Endothelial cell of umbilical vein (primary cell): Measurements from ENCODE around the gene NOXRED1. TPM values are rescaled to one million over a fixed set of nuclear protein-coding genes. Genes with fewer than 3 reads are reported as not detected.

Experiments
- BruUV-seq: library from RNA; stranded (reverse); fragments of 400-500 nt; replicated peaks from 2 replicates; lab custom pipeline; 2021; lab: Mats Ljungman, UMichigan
- CTCF ChIA-PET: fragments of 300-600, 350-600 bp; sonication (Branson Sonifier 250); formaldehyde crosslinking; loops from one replicate; lab custom pipeline; 2021; ENCODE audit warnings: antibody characterized with exemption, inconsistent platforms; lab: Charles Lee
- POLR2A ChIA-PET: fragments of 300-600, 350-600 bp; sonication (Branson Sonifier 250); formaldehyde crosslinking; loops from one replicate; lab custom pipeline; 2021; ENCODE audit warnings: antibody characterized with exemption, inconsistent platforms; lab: Charles Lee
- DNase-seq: peaks from one replicate; pipeline ENCODE4 v3.0.0-alpha.2; 2011; ENCODE audit warnings: low read depth, low spot score
- FAIRE-seq: peaks from 2 replicates; lab custom pipeline; 2011; peaks lifted over from hg19 to GRCh38; lab: Jason Lieb, UNC
- H2AFZ ChIP-seq: 2 replicates; pipeline ENCODE4 v1.6.0; 2012; ENCODE audit warnings: low read depth, low read length, control low read depth, inconsistent platforms
- H3K27ac ChIP-seq: 2 replicates; pipeline ENCODE4 v1.5.1; 2011; ENCODE audit warnings: low read depth, mild to moderate bottlenecking, control low read depth, low read length, moderate library complexity; ENCODE audit not compliant: insufficient read depth
- H3K27me3 ChIP-seq, 2 experiments: 2 replicates each; pipeline versions ENCODE4 v1.6.0 to v1.6.1; 2011; ENCODE audit warnings: low read length in 2 of 2, mixed read lengths in 1 of 2; ENCODE audit not compliant: control insufficient read depth in 2 of 2, insufficient read depth in 2 of 2
- H3K36me3 ChIP-seq, 2 experiments: 2 replicates in 1 of 2; 3 replicates in 1 of 2; pipeline ENCODE4 v1.5.1; 2011; ENCODE audit warnings: low read length in 2 of 2, mild to moderate bottlenecking in 1 of 2, moderate library complexity in 1 of 2; ENCODE audit not compliant: control insufficient read depth in 2 of 2, insufficient read depth in 2 of 2; ENCODE audit errors: extremely low read depth in 1 of 2
- H3K4me1 ChIP-seq: 3 replicates; pipeline ENCODE4 v1.5.1; 2011; ENCODE audit warnings: mild to moderate bottlenecking, low read length; ENCODE audit not compliant: control insufficient read depth, insufficient read depth; ENCODE audit errors: extremely low read depth
- H3K4me2 ChIP-seq: 2 replicates; pipeline ENCODE4 v1.6.1; 2011; ENCODE audit warnings: low read length, control low read depth, mixed read lengths; ENCODE audit not compliant: insufficient read depth
- H3K4me3 ChIP-seq, 3 experiments: fragments of 200-600 bp in 1 of 3; sonication (generic), shearing (Covaris generic) in 1 of 3; replicated peaks in 1 of 3; 2 replicates each; pipeline ENCODE4 v1.5.1; 2011 to 2016; ENCODE audit warnings: control low read depth in 3 of 3, low read length in 3 of 3, mild to moderate bottlenecking in 2 of 3, inconsistent platforms in 1 of 3, low read depth in 1 of 3, moderate library complexity in 1 of 3; ENCODE audit not compliant: insufficient read depth in 1 of 3
- H3K79me2 ChIP-seq: 2 replicates; pipeline ENCODE4 v1.6.0; 2012; ENCODE audit warnings: low read length, inconsistent platforms; ENCODE audit not compliant: control insufficient read depth, insufficient read depth
- H3K9ac ChIP-seq: replicated peaks from 2 replicates; pipeline ENCODE3; 2011; ENCODE audit warnings: low read length, control low read depth; ENCODE audit not compliant: insufficient read depth; ENCODE audit errors: extremely low read depth
- H3K9me1 ChIP-seq: replicated peaks from 3 replicates; pipeline ENCODE4 v1.6.0; 2011; ENCODE audit warnings: mild to moderate bottlenecking, low read length; ENCODE audit not compliant: control insufficient read depth, insufficient read depth; ENCODE audit errors: extremely low read depth
- H3K9me3 ChIP-seq: replicated peaks from 2 replicates; pipeline ENCODE4 v1.5.1; 2012; ENCODE audit warnings: low read length, inconsistent platforms; ENCODE audit not compliant: control insufficient read depth, insufficient read depth
- H4K20me1 ChIP-seq: replicated peaks from 2 replicates; pipeline ENCODE3; 2011; ENCODE audit warnings: mild to moderate bottlenecking, low read length; ENCODE audit not compliant: control insufficient read depth, insufficient read depth; ENCODE audit errors: extremely low read depth
- CTCF ChIP-seq, 2 donors: IDR thresholded peaks; 1 replicate in 1 of 2; 2 replicates in 1 of 2; pipeline ENCODE4 v1.5.1; 2011; ENCODE audit warnings: low read length in 2 of 2, mild to moderate bottlenecking in 2 of 2, moderate library complexity in 2 of 2, control low read depth in 1 of 2, inconsistent platforms in 1 of 2, low read depth in 1 of 2; ENCODE audit not compliant: insufficient read depth in 1 of 2; ENCODE audit errors: extremely low read depth in 1 of 2
- EZH2 ChIP-seq: IDR thresholded peaks from 2 replicates; pipeline ENCODE4 v1.6.1; 2012; ENCODE audit warnings: borderline replicate concordance, low read depth, mild to moderate bottlenecking, moderate library complexity, low read length, inconsistent platforms; ENCODE audit not compliant: severe bottlenecking
- FOS ChIP-seq: IDR thresholded peaks from 2 replicates; pipeline ENCODE4 v1.6.1; 2011; ENCODE audit warnings: mild to moderate bottlenecking, low read length, moderate library complexity, borderline replicate concordance; ENCODE audit not compliant: insufficient read depth
- GATA2 ChIP-seq: IDR thresholded peaks from 2 replicates; pipeline ENCODE4 v1.7.0; 2011; ENCODE audit warnings: low read depth, mild to moderate bottlenecking, moderate library complexity, mixed read lengths, low read length; ENCODE audit not compliant: insufficient read length, insufficient read depth
- JUN ChIP-seq: IDR thresholded peaks from 2 replicates; pipeline ENCODE4 v1.6.1; 2011; ENCODE audit warnings: borderline replicate concordance, low read depth; ENCODE audit not compliant: insufficient read length, insufficient read depth
- MAX ChIP-seq: IDR thresholded peaks from 2 replicates; pipeline ENCODE4 v1.6.1; 2011; ENCODE audit not compliant: insufficient read depth, insufficient read length
- MYC ChIP-seq: IDR thresholded peaks from one replicate; pipeline ENCODE4 v1.6.1; 2011; ENCODE audit warnings: mild to moderate bottlenecking, low read depth, low read length
- POLR2A ChIP-seq: IDR thresholded peaks from 2 replicates; pipeline ENCODE4 v1.6.1; 2012; ENCODE audit warnings: low read depth, mild to moderate bottlenecking, control low read depth, low read length
- POLR2AphosphoS5 ChIP-seq: IDR thresholded peaks from 2 replicates; pipeline ENCODE4 v1.6.1; 2012; ENCODE audit warnings: low read depth, mild to moderate bottlenecking, control low read depth, low read length, moderate library complexity; ENCODE audit not compliant: insufficient read depth
- dilution Hi-C: fragments of 300-500 bp; cut with MboI; formaldehyde crosslinking; loops from one replicate; pipeline ENCODE4 v1.15.0; 2019; ENCODE audit warnings: low sequenced_read_pairs; ENCODE audit not compliant: extremely low pct_ligation_motif_present
- intact Hi-C: fragments of 100-400 bp; cut with micrococcal nuclease; formaldehyde crosslinking; loops from one replicate; pipeline ENCODE4 v1.10.0; 2022
- polyA plus RNA-seq, 4 experiments: library from polyadenylated mRNA; depleted of rRNA in 3 of 4; stranded (reverse) in 3 of 4; unstranded in 1 of 4; fragments of >200 nt; gene quantifications; 2 replicates each; pipeline versions ENCODE4 v1.2.1 to v1.2.3, GENCODE V29; 2011 to 2012; ENCODE audit warnings: missing spikeins in 1 of 4
- total RNA-seq: library from RNA; stranded (reverse); gene quantifications from 2 replicates; pipeline ENCODE4 v1.2.3, GENCODE V29; 2021

NOXRED1 gene
- total and polyA plus RNA-seq, 2 donors (not counting 3 experiments of a cell fraction or from before 2014, with no cell fraction given), result 0.15 to 0.33 TPM

GRCh38 chr14:77458249-77458950, 35.1 kb upstream of the NOXRED1 start:
- TF ChIP-seq MYC, result no peak
- TF ChIP-seq GATA2, result peak; percentile 19
- peak overlapping the region; percentile 76 for H3K27ac ChIP-seq
- peaks cover 18 to 19% of the 10 kb centered on the region in 2 experiments for H3K36me3 ChIP-seq
- H3K9ac ChIP-seq, result peak overlapping the region; percentile 87
- H3K9me1 ChIP-seq, result no peaks in the 10 kb centered on the region
- H3K9me3 ChIP-seq, result no peaks in the 10 kb centered on the region
- peaks cover 40% of the 10 kb centered on the region for H3K79me2 ChIP-seq
- dilution Hi-C loops (no loop called here), intact Hi-C loops (loop anchor here (1.0 to 5.0 kb wide), 5 partner anchors 84 to 361 kb away; partner anchors contain the start of genes ALKBH1, CIPC and SLIRP)
- FAIRE-seq (peak; percentile 28), DNase-seq (no peak)
- H3K4me2 ChIP-seq, result peak overlapping the region; percentile 94
- no TSS peak for BruUV-seq
- H4K20me1 ChIP-seq, result peaks cover 2% of the 10 kb centered on the region
- peaks cover 21% of the 10 kb centered on the region for H3K4me1 ChIP-seq
- CTCF ChIA-PET, result interaction anchor here (0.5 to 3.8 kb wide), 35 partner anchors 10 to 594 kb away, joined by 3 to 75 read pairs (median 4); no protein-coding TSS in a partner anchor
- H2AFZ ChIP-seq, result peak overlapping the region; percentile 81
- H3K27me3 ChIP-seq, result no peaks in the 10 kb centered on the region
- POLR2A ChIA-PET, result interaction anchor here (0.7 kb wide), 1 partner anchor 137 kb away, joined by 3 read pairs; the partner anchor contains the start of gene GSTZ1
- H3K4me3 ChIP-seq, result peak overlapping the region; percentile 45 to 86 (median 66)

- CTCF ChIA-PET, result interaction anchor here (1.1 to 3.8 kb wide), 7 partner anchors 20 to 306 kb away, joined by 4 to 75 read pairs (median 4); no protein-coding TSS in a partner anchor
- Histone ChIP-seq H3K9ac (peak within 1 kb of the TSS; percentile 87), H2AFZ (peak within 1 kb of the TSS; percentile 81), H3K27me3 (no peaks in the 10 kb centered on the region), H3K4me1 (peaks cover 21% of the 10 kb centered on the region), H3K27ac (peak within 1 kb of the TSS; percentile 76), H3K36me3 (peaks cover 13 to 19% of the 10 kb centered on the region in 2 experiments), H3K9me3 (no peaks in the 10 kb centered on the region), H3K79me2 (peaks cover 40% of the 10 kb centered on the region), H3K4me3 (peak within 1 kb of the TSS; percentile 45 to 86 (median 66)), H3K9me1 (no peaks in the 10 kb centered on the region), H3K4me2 (peak within 1 kb of the TSS; percentile 94), H4K20me1 (peaks cover 2% of the 10 kb centered on the region)
- TF ChIP-seq POLR2AphosphoS5 (peak; percentile 66), MYC (no peak), GATA2 (no peak), EZH2 (no peak), CTCF (IDR thresholded peaks at IDR 0.05; ENCODE audit: extremely low read depth in 1 of 2, insufficient read depth in 1 of 2, low read depth in 1 of 2, low read length in 2 of 2) (no peak), MAX (peak; percentile 5), FOS (no peak), POLR2A (peak; percentile 53), JUN (no peak)
- FAIRE-seq, result peak; percentile 98
- DNase-seq, result peak; percentile 99
- BruUV-seq, result no TSS peak
- intact Hi-C loops, result loop anchor here (1.0 to 5.0 kb wide), 8 partner anchors 80 to 360 kb away; partner anchors contain the start of genes ALKBH1, CIPC, GSTZ1 and SAMD15
- POLR2A ChIA-PET, result interaction anchor here (0.9 kb wide), 1 partner anchor 154 kb away, joined by 4 read pairs; no protein-coding TSS in a partner anchor
- dilution Hi-C loops, result no loop called here
Observed at GRCh38 chr14:77457522-77458248, 34.4 kb upstream of the NOXRED1 start, which contains the start of the genes AHSA1 and VIPAS39. Gene AHSA1, plus strand, starts transcription at chr14:77458093. Its CDS starts 97 bp downstream, at chr14:77458190. Gene VIPAS39, minus strand, starts transcription at chr14:77457601. Its CDS starts 3,499 bp downstream, at chr14:77454102.
